Activated CD8-positive, alpha-beta T cell treated with anti-CD3 and anti-CD28 coated beads for 36 hours (primary cell): ENCODE measurements around the gene LAMA3. TPM values are rescaled to one million over a fixed set of nuclear protein-coding genes. Genes with fewer than 3 reads are reported as not detected.
"Not testable (repeated sequence)": the region's sequence is repeated elsewhere in the genome, so short reads cannot be mapped to it uniquely, and the experiment has no call there.

ENCODE experiments used
- ATAC-seq: fragments of 200-7000 bp; cut with Tn5 transposase; one replicate; pipeline ENCODE4 v1.10.0; 2021; ENCODE audit warnings: mild to moderate bottlenecking, moderate library complexity
- CTCF ChIA-PET: fragments of 350-600 bp; sonication (Branson Sonifier 250); formaldehyde crosslinking; loops from one replicate; lab custom pipeline; 2021; ENCODE audit warnings: antibody characterized with exemption; lab: Charles Lee
- POLR2A ChIA-PET: fragments of 350-600 bp; sonication (Branson Sonifier 250); formaldehyde crosslinking; loops from one replicate; lab custom pipeline; 2021; ENCODE audit warnings: antibody characterized with exemption; lab: Charles Lee
- DNase-seq: peaks from one replicate; pipeline ENCODE4 v3.0.0-alpha.2; 2020
- H3K27ac Mint-ChIP-seq: one replicate; pipeline ENCODE4 v1.8.0; 2021; ENCODE audit warnings: mild to moderate bottlenecking, mixed read lengths
- H3K27me3 Mint-ChIP-seq: one replicate; pipeline ENCODE4 v1.8.0; 2021; ENCODE audit warnings: mixed read lengths
- H3K36me3 Mint-ChIP-seq: one replicate; pipeline ENCODE4 v1.8.0; 2021; ENCODE audit warnings: low read depth, mixed read lengths
- H3K4me1 Mint-ChIP-seq: one replicate; pipeline ENCODE4 v1.8.0; 2021; ENCODE audit warnings: low read depth, mixed read lengths
- H3K4me3 Mint-ChIP-seq: one replicate; pipeline ENCODE4 v1.8.0; 2021; ENCODE audit warnings: mild to moderate bottlenecking, moderate library complexity, mixed read lengths
- H3K9me3 Mint-ChIP-seq: one replicate; pipeline ENCODE4 v1.8.0; 2021; ENCODE audit warnings: mixed read lengths
- CTCF ChIP-seq: fragments of 200-600 bp; IDR thresholded peaks from one replicate; pipeline ENCODE4 v1.8.0; 2022; ENCODE audit warnings: antibody characterized with exemption, mild to moderate bottlenecking
- intact Hi-C: fragments of 100-400 bp; cut with micrococcal nuclease; formaldehyde crosslinking; loops from one replicate; pipeline ENCODE4 v1.10.0; 2022
- total RNA-seq, 2 experiments: library from RNA; stranded (reverse); gene quantifications; one replicate each; pipeline ENCODE4 v1.2.3, GENCODE V29; 2021

Gene LAMA3
- total RNA-seq, 2 experiments from 2014 or later: 0.05 TPM; not detected in 1

- CTCF ChIA-PET: no interaction called here
- DNase-seq (no peak), ATAC-seq (no peak)
- Mint-ChIP-seq H3K9me3 (no peaks in the 10 kb centered on the region), H3K4me1 (peaks cover 15% of the 10 kb centered on the region), H3K27me3 (peaks cover 17% of the 10 kb centered on the region), H3K27ac (no peak overlapping the region), H3K4me3 (no peak overlapping the region), H3K36me3 (no peaks in the 10 kb centered on the region)
- intact Hi-C loops: no loop called here
- TF ChIP-seq CTCF: no peak
- POLR2A ChIA-PET: no interaction called here
These were observed 51.0 kb downstream of the LAMA3 start for GRCh38 chr18:23740105-23740830.

GRCh38 chr18:23741967-23742366, 52.7 kb downstream of the LAMA3 start:
- H3K27ac Mint-ChIP-seq, H3K36me3 Mint-ChIP-seq, DNase-seq, intact Hi-C loops, POLR2A ChIA-PET, H3K9me3 Mint-ChIP-seq, H3K4me3 Mint-ChIP-seq, CTCF ChIA-PET, ATAC-seq: not testable (repeated sequence)
- Mint-ChIP-seq H3K27me3 (peaks cover 17% of the 10 kb centered on the region), H3K4me1 (peaks cover 13% of the 10 kb centered on the region)

GRCh38 chr18:23743733-23744333, 54.6 kb downstream of the LAMA3 start:
- peaks cover 17% of the 10 kb centered on the region for H3K27me3 Mint-ChIP-seq
- DNase-seq: no peak
- intact Hi-C loops: no loop called here
- ChIA-PET CTCF (interaction anchor here (1.1 to 1.3 kb wide), 2 partner anchors 9 to 25 kb away, joined by 3 read pairs; no protein-coding TSS in a partner anchor), POLR2A (no interaction called here)
- H3K36me3 Mint-ChIP-seq: no peaks in the 10 kb centered on the region
- no peak overlapping the region for H3K4me3 Mint-ChIP-seq
- no peaks in the 10 kb centered on the region for H3K9me3 Mint-ChIP-seq
- no peak for TF ChIP-seq CTCF
- no peak for ATAC-seq
- H3K4me1 Mint-ChIP-seq: peaks cover 2% of the 10 kb centered on the region
- H3K27ac Mint-ChIP-seq: no peak overlapping the region

- Mint-ChIP-seq H3K36me3 (no peaks in the 10 kb centered on the region), H3K27me3 (peaks cover 13% of the 10 kb centered on the region), H3K9me3 (no peaks in the 10 kb centered on the region), H3K4me3 (no peak overlapping the region), H3K27ac (no peak overlapping the region), H3K4me1 (no peaks in the 10 kb centered on the region)
- DNase-seq (no peak), ATAC-seq (no peak)
- TF ChIP-seq CTCF: no peak
- ChIA-PET CTCF (no interaction called here), POLR2A (no interaction called here)
- intact Hi-C loops: no loop called here
These were observed 56.1 kb downstream of the LAMA3 start for GRCh38 chr18:23745366-23745765.

- ATAC-seq: no peak
- Mint-ChIP-seq H3K36me3 (no peaks in the 10 kb centered on the region), H3K27me3 (peaks cover 11% of the 10 kb centered on the region), H3K9me3 (no peaks in the 10 kb centered on the region), H3K27ac (no peak overlapping the region), H3K4me3 (no peak overlapping the region), H3K4me1 (no peaks in the 10 kb centered on the region)
- CTCF ChIA-PET: no interaction called here
- POLR2A ChIA-PET: no interaction called here
- TF ChIP-seq CTCF: no peak
- no peak for DNase-seq
- intact Hi-C loops: no loop called here
These were observed 57.6 kb downstream of the LAMA3 start for GRCh38 chr18:23746851-23747250.
